C1 segment of cervical spinal cord (tissue), 14 donors: Measurements from ENCODE around the gene B4GALNT3.
A peak's percentile ranks its signal among the peaks of the same experiment; 100 is the strongest.

Source experiments
- DNase-seq, 14 donors: peaks; one replicate each; lab custom pipeline; 2025; lab: John Stamatoyannopoulos, UW

B4GALNT3 gene

DNA sequence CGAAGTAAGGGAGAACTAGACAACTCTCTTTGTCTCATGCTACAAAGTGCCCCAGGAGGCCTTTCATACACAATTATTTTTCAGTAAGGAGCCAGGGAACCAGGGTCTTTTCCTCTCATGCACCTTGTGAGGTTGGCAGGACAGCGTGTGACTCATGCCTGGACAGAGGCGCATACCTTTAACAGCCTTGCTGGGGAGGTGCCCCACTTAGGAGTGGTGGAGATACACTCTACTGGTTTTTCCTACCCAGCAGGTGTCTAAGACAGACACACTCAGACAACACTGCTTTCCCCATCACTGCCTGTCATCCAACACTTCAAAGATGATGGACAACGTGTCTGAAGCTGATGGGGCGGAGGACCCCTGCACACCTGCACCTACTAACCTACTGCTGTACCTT lies 49.1 kb downstream of the B4GALNT3 start:
- DNase-seq, result no peak

DNA sequence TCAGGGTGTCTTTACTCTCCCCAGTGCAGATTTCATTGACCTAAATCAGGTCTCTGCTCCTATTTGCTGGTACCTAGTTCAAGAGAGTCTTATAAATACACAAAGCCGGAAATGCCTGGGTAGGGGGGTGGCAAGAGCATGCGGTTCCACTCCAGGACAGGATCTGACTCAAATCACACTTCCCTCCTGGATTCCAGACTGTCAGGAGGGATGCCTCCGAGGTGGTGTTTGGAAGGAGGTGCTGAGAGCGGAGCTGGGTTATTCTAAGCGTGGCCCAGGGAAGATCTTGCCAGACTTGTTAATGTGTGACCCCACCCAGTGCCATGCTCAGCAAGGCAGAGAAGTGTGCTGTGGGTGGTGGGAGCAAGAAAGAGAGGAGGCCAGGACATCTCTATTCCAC lies 49.8 kb downstream of the B4GALNT3 start:
- no peak for DNase-seq

DNA sequence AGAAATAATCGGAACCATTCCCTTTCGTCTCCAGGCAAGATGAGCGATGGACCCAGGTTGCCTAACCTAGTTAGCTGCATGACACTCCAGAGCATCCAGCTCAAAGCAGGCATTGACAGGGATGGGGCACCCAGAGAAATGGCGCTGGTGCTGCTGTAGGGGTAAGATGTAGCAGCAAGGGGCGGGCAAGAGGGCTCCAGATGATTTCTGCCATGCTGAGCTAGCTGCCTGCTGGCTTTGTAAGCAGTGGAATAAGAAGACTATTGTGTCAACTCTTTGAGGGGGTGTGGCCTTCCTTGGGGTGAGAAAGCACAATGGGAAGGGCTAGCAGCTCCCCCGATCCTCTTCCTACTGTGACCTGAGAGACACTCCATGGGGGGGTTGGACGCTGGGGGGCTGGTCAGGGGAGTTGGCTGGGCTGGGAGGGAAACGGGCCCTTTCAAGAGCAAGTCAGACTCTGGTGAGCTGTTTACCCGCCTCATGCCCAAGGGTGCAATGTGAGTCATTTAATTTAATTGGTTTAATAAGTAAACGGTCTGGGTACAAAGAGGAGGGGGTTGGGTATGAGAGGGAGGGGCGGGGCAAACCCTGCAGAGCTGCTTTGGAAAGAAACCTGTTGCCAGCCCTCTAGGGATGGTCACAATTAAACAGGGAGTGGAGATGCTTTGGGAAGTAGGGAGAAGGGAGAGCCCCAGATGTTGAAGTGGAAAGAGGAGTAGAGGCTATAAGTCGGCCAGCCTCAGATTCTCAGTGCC lies 50.5 kb downstream of the B4GALNT3 start:
- DNase-seq, result peak in 6 of 14 donors; percentile 6 to 23 (median 19)

DNA sequence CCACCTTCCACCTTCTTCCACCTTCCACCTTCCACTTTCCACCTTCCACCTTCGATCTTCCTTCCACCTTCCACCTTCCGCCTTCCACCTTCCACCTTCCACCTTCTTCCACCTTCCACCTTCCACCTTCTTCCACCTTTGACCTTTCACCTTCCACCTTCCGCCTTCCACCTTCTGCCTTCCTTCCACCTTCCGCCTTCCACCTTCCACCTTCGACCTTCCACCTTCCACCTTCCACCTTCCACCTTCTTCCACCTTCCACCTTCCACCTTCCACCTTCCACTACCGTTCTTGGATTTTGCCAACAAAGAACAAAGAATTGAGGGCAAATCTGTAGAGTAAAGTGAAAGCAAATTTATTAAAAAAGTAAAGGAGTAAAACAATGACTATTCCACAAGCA lies 53.2 kb downstream of the B4GALNT3 start:
- no peak for DNase-seq

DNA sequence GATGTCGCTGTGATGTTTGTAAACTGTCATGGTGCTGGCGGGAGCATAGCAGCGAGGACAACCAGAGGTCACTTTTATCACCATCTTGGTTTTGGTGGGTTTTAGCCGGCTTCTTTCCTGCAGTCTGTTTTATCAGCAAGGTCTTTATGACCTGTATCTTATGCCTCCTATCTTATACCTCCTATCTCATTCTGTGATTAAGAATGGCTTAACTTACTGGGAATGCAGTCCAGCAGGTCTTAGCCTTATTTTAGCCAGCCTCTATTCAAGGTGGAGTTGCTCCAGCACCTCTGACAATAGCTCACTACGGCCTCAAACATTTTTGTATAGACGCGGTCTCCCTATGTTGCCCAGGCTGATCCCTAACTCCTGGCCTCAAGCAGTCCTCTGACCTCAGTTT lies 53.7 kb downstream of the B4GALNT3 start:
- DNase-seq, result no peak

DNA sequence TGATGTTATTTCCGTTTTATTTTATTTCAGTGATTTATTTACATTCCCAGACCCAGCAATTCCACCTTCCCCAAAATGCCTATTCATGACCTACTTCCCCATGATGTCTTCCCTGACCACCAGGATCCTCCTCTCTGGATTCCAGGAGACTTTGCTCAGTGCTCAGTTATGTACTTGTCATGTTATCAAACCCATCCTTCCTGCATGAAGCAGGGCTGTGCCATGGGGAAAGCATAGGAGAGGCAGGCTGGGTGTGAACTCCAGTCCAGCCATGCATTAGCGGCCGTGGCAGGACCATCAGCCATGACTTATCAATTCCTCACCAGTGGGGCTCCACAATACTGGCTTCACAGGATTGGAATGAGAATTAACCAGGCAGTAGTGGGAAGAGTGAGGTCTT lies 57.8 kb downstream of the B4GALNT3 start:
- no peak for DNase-seq

DNA sequence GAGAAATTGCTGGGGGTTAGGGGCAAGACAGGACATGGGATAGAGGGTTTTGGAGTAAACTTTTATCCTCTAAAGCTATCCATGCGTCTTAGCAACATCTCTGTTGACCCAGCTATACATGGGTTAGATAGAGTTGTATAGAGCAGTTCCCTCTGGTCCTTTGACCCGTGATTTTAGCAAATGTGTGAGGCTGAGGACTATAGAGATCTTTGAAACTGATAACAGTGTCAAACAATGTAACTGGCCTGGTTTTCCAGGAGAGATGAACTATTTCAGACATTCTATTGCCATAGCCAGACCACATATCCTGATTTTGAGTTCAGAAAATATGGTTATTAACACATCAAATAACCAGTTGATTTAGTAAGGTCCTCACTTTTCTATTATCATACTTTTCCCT lies 60.4 kb downstream of the B4GALNT3 start:
- no peak for DNase-seq

DNA sequence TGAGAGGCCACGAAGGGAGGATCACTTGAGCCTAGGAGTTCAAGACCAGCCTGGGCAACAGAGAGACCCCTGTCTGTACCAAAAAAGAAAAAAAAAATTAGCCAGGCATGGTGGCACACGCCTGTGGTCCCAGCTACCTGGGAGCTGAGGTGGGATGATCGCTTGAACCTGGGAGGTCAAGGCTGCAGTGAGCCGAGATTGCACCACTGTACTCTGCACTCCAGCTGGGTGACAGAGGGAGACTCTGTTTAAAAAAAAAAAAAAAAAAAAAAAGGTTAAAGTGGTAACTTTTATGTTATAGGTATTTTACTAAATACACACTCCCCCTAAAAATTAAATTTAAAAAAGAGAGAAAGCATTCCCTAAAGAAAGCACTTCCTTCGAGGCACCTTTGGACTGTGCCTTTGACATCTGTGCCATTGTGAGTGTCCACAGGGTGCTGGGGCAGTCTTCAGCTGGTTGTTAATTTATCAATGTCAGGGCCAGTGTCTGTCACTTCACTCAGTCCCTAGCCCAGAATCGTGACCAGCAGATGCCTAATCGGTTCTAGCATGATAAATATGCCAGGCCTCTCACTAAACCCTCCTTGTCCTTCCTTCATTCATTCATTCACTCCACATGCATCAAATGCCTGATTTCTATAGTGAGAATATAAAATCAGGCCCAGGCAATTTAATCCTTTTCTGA lies 63.1 kb downstream of the B4GALNT3 start:
- DNase-seq, result no peak

DNA sequence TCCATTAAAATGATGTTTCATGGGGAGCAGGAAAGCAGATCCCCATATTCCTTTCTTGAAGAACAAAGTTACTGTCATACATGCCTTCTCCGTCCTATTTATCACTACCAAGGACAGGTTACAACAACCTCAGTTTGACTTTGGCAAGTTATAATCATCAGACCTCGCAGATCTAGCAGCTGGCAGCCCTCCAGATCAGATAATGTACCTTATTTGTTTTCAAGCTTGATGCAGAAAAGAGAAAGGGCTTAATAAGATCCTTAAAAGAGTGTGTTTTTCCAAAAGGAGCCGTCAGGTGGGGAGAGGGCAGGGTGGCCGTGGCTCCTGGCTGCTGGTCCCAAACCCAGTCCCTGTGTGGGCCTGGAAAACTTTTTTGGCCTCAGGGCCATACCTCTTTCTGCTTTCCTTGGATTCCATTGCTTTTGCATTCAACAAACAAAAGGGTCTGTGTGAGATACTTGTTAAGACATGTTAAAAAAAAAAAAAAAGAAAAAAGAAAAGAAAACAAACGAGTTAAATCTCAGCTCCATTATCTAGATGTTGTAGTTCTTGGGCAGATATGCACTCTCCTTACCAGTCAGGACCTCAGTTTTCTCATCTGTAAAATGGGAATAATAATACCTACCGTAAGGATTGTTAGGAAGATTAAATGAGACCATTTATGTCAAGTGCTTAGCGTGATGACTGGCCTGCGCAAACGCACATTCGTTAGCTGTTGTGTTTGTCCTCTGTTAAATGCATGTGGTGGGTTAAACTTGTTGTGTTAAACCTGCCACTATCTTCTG lies 64.6 kb downstream of the B4GALNT3 start:
- no peak for DNase-seq

DNA sequence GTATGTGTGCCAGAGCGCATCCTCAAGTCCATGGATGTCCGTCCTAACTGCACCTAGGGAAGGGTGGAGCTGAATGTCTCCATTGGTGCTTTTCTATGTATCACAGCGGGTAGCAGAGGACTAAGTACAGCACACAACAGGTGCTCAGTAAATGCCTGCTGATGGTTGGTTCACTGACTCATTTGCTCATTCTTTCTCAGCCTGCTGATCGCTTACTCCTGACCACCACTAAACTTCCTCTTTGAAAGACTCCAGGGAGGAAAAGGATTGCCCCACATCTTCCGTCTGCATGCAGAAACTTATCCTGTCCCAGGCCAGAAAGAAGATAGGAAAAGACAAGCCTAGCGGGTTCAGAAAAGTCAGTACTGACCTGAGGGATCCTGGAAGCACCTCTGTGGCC lies 66.3 kb downstream of the B4GALNT3 start:
- DNase-seq, result no peak

DNA sequence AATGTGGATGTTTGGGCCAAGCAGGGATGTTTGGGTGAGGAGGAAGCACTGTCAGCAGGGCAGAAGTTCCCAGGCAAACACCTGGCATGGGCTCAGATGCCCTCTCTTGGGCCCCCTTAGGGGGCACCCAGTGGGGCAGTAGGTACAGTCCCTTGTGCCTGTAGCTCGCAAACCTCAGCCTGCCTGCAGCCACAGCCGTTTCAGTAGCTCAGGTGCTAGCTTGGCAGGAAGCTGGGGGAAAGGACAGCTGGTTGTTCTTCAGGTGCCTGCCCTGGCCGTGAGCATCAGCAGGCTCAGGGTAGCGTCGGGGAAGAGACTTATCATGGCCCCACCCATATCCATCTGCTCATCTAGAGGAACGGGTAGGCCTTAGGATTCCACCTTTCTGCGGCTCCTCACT lies 67.5 kb downstream of the B4GALNT3 start:
- DNase-seq, result no peak

GRCh38 chr12:527729-528128 lies 68.0 kb downstream of the B4GALNT3 start:
- no peak for DNase-seq

DNA sequence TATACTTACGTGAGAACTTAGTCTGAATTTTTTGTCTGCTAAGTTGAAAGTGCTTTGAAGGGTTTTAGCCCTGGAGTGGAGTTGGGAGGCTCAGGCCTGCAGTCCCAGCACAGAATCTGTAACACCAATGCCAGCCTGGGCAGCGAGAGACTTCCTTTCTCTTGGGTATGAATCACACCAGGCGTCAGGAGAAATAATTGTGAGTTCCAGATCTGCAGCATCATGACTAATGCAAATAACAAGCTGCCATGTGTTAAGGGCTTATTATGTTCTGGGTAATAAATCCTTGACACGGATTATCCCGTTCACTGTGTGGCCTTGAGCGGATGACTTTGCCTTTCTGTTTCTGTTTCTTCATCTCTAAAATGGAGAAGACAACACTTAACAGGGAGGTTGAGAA lies 70.6 kb downstream of the B4GALNT3 start:
- DNase-seq, result no peak

DNA sequence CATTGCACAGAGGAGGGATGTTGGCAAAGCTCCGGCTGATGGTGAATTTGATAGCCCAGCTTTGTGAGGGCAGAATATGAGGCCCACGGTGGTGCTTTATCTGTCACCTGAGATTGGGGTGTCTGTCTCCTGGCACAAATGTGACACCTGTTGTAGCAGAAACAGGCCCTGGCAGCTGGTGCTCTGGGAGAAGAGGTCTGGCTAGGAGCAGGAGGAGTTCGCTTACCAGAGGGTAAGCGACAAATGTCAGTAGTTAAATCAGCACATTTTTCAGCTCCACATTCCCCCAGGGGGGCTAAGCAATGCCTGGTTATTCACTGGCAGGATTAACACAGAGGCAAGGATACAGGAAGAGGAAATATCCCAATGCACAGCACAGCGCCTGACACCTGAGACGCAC lies 71.1 kb downstream of the B4GALNT3 start:
- DNase-seq, result no peak

- no peak for DNase-seq
Observed at GRCh38 chr12:531951-532585, 72.3 kb downstream of the B4GALNT3 start.

DNA sequence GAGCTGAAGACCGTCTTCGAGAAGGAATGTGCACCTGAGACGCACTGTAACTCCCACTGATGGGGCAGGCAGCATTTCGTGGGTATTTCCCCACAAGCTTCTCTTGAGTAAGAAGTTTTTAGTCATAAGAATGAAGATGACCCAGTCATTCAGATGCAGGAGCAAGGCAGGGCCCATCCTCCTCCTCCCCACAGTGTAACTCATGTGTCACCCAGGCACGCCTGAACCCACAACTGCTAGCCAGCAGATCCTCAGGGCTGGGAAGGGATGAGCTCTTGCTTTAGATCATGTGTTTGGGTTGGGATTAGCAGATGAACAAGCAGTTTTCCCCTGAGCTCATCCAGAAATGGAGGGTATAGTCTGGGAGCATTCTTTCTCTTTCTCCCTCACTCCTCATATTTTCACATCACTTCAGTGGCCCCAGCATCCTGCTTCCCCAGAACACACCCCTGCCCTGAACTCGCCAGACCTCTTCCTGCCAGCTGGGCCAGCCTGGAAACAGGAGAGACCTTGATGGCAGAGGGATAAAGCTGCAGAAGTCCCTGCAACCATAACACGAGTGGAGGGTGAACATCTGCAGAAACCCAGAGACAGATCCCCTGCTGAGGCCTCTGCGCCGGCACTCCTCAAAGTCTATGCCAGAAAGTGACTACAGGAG lies 73.3 kb downstream of the B4GALNT3 start:
- DNase-seq, result no peak

GRCh38 chr12:533718-534117 lies 74.0 kb downstream of the B4GALNT3 start:
- DNase-seq, result no peak

DNA sequence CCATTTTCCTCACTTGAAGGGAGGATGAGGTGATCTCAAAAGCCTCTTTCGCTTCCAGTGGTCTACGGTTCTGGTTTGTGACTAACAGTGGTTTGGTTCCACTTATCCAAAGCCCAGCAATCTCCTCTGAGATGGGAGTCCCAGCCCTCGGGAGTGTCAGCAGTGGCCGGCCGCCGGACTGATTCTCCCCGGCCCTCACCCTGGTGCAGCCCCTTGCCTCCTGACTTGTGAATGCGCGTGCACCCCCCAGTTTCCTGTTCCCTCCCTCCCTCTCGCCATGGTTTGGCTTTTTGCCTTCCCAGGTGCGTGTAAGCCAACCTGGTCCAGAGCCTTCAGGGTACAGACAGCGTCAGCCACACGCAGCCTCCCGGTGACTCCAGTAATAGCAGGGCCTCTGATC lies 74.5 kb downstream of the B4GALNT3 start:
- no peak for DNase-seq

- no peak for DNase-seq
Observed at GRCh38 chr12:535396-535795, 75.7 kb downstream of the B4GALNT3 start.

DNA sequence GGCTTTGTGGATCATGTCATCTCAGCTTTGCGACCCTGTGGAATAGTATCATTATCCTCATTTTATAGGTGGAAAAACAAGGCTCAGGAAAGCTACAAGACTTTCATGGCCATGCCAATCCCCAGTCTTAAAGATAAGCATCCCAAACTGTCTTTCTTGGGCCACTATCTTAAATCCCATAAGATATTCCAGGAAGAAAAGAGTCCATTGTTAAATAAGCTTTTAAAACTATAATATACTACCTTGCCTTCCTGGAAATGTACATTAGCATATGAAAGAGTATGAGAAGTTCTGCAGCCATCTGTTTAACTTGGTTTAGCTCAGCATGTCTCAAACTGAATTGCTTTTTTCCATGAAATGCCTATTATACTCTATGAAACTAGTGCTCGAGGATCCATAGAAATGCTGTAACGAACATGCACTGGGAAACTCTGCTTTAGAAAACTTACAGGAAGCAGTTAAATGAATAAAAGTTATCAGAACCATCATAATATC lies 77.1 kb downstream of the B4GALNT3 start:
- DNase-seq, result no peak

DNA sequence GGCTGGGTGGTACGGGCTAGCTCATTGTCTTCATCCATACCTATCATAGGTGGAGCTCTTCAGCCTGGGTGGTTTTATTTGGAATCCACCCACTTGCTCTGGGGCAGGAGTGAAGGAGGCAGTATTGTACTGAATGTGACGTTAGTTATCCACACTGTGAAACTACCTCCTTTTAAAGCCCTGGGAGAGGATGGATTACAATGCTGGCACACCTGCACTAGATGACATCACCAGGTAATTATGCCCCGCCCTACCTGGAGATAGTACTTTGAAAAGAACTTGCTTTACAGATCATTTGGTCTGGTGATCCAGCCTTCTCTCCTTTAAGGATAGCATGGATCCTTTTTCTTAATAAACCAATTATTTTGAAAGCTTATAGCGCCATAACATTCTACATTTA lies 78.0 kb downstream of the B4GALNT3 start:
- no peak for DNase-seq
